AG09309 (cell line): ENCODE results near the gene RUNX2.

ENCODE experiments used
- DNase-seq: peaks from one replicate; pipeline ENCODE4 v3.0.0-alpha.2; 2010; ENCODE audit warnings: low read depth
- H3K4me3 ChIP-seq: 2 replicates; pipeline ENCODE4 v1.5.1; 2011; ENCODE audit warnings: mild to moderate bottlenecking, low read depth, low read length, moderate library complexity; ENCODE audit not compliant: control insufficient read depth
- TF ChIP-seq, protein P1 (sequence below): IDR thresholded peaks from 2 replicates; pipeline ENCODE4 v1.5.1; 2011; ENCODE audit warnings: mild to moderate bottlenecking, low read depth, low read length, inconsistent platforms; ENCODE audit not compliant: insufficient read depth, control insufficient read depth; ENCODE audit errors: missing control alignments

The RUNX2 gene

GRCh38 chr6:45650524-45651135 is 322.5 kb downstream of the RUNX2 start:
- TF ChIP-seq, protein P1, sequence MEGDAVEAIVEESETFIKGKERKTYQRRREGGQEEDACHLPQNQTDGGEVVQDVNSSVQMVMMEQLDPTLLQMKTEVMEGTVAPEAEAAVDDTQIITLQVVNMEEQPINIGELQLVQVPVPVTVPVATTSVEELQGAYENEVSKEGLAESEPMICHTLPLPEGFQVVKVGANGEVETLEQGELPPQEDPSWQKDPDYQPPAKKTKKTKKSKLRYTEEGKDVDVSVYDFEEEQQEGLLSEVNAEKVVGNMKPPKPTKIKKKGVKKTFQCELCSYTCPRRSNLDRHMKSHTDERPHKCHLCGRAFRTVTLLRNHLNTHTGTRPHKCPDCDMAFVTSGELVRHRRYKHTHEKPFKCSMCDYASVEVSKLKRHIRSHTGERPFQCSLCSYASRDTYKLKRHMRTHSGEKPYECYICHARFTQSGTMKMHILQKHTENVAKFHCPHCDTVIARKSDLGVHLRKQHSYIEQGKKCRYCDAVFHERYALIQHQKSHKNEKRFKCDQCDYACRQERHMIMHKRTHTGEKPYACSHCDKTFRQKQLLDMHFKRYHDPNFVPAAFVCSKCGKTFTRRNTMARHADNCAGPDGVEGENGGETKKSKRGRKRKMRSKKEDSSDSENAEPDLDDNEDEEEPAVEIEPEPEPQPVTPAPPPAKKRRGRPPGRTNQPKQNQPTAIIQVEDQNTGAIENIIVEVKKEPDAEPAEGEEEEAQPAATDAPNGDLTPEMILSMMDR: no peak
- no peak overlapping the region for H3K4me3 ChIP-seq
- no peak for DNase-seq

- TF ChIP-seq, protein P1: no peak
- DNase-seq: no peak
- H3K4me3 ChIP-seq: no peak overlapping the region
Measured at GRCh38 chr6:45651301-45651700, 323.2 kb downstream of the RUNX2 start.

DNA sequence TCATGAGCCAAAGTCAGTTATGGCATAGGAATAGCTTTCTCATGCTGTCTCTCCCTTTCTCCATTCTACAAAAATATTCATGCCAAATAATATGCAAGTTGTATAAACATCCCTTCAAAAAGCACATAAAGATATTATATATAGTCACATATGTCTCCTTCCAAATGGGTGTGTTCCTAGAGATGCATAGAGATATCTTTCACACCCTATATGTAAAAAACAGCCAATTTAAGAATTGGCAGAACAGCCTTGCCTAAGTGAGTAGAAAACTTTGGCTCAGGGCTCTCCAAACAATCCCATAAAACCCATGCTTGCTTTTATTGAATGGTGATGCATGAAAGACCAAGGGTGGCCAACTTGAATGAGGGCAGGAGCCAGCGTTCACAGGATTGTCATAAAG is 324.3 kb downstream of the RUNX2 start:
- H3K4me3 ChIP-seq: no peak overlapping the region
- DNase-seq: no peak
- TF ChIP-seq, protein P1: no peak

GRCh38 chr6:45653117-45653883 is 325.2 kb downstream of the RUNX2 start:
- TF ChIP-seq, protein P1: no peak
- DNase-seq: no peak
- H3K4me3 ChIP-seq: no peak overlapping the region

DNA sequence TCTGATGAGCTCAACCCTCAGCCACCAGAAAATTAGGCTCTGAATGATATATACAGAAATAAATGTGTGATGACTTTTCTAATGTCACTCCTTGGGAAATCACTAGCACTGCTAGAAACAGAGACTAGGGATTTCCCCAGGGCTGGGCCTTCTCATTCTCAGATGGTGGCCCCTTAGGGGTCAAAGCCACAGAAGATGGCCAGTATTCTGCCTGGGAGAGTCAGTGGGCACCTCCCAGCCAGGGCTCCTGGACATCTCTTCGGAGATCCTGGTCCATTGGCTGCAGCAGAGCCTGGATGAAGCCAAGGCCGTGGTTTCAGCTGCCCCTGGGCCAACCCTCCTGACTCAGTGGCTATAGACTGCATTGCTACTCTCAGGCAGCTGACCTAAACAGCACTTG is 326.5 kb downstream of the RUNX2 start:
- TF ChIP-seq, protein P1: no peak
- no peak overlapping the region for H3K4me3 ChIP-seq
- DNase-seq: no peak

DNA sequence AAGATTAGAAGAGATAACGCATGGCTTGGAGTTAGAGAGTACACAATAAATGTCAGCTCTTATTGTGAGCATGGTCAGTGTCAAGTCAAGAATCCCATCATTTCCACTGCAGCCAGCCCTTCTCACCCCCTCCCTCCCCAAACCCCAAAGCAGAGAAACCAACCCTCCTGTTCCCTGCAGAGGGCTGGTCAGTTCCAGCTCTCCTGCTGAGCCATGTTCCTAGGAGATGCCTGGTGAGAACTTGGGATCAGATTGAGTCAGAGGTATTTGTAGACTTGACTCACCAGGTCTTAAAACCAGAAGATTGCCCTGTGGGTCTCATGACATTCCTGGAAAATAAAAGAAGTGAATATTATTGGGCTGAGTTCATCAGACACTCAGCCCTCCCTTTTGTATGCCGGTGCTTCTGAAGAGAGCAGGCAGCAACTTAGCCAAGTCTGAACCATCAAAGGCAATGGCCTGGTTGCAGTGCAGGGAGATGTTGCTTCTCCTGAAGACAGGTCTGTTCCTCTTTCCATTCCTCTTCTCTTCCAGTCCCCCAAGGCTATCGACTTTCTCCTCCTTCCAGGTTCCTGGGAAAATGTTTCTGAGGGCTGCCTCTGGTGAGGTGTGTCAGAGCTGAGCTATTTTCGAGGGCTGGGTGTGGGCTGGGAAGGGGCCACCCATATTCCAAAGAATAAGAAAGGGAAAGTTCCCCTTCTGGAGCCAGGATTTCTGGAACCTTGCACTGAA is 327.8 kb downstream of the RUNX2 start:
- H3K4me3 ChIP-seq: no peak overlapping the region
- TF ChIP-seq, protein P1: no peak
- peak; percentile 99 for DNase-seq
